Tibial artery (tissue), 4 donors: ENCODE data around the gene C14orf93.

Experiments used
- DNase-seq, 2 donors: peaks; one replicate each; pipeline ENCODE4 v3.0.0-alpha.2; 2019
- H3K27ac ChIP-seq, 2 donors: fragments of 200-600 bp; sonication (generic) in 1 of 2; 1 replicate in 1 of 2; 2 replicates in 1 of 2; pipeline ENCODE4 v1.5.1; 2018 to 2019; ENCODE audit warnings: mild to moderate bottlenecking in 1 of 2
- H3K27me3 ChIP-seq, 2 donors: fragments of 200-600 bp; sonication (generic) in 1 of 2; one replicate each; pipeline versions ENCODE4 v1.5.1 to v1.6.0; 2016 to 2019
- H3K36me3 ChIP-seq, 3 donors: fragments of 200-600 bp; sonication (generic) in 2 of 3; one replicate each; pipeline ENCODE4 v1.5.1; 2016 to 2019; ENCODE audit warnings: mild to moderate bottlenecking in 2 of 3
- H3K4me1 ChIP-seq, 4 donors: fragments of 200-600 bp; sonication (generic) in 2 of 4; 1 replicate in 3 of 4; 2 replicates in 1 of 4; pipeline ENCODE4 v1.5.1; 2016 to 2019
- H3K4me3 ChIP-seq, 2 donors: fragments of 200-600 bp; sonication (generic) in 1 of 2; 1 replicate in 1 of 2; 2 replicates in 1 of 2; pipeline ENCODE4 v1.5.1; 2018 to 2019; ENCODE audit warnings: mild to moderate bottlenecking in 2 of 2
- H3K9me3 ChIP-seq, 3 donors: fragments of 200-600 bp; sonication (generic) in 1 of 3; one replicate each; pipeline ENCODE4 v1.5.1; 2016 to 2019
- CTCF ChIP-seq, 2 experiments: fragments of 200-600 bp in 1 of 2; fragments of 450-650 bp in 1 of 2; IDR thresholded peaks; one replicate each; pipeline ENCODE4 v1.5.1; 2017 to 2019; ENCODE audit warnings: antibody characterized with exemption in 2 of 2, mild to moderate bottlenecking in 1 of 2, moderate library complexity in 1 of 2
- intact Hi-C: fragments of 100-400 bp; cut with DNase I; formaldehyde crosslinking; loops from one replicate; pipeline ENCODE4 v1.15.0; 2023; ENCODE audit warnings: low total_unique reads

The C14orf93 gene

GRCh38 chr14:22986508-22987054 is 23.4 kb downstream of the C14orf93 start:
- Histone ChIP-seq H3K27ac (no peak overlapping the region), H3K9me3 (no peaks in the 10 kb centered on the region), H3K27me3 (no peaks in the 10 kb centered on the region), H3K4me1 (peaks cover 0 to 12% (median 7%) of the 10 kb centered on the region in 4 donors), H3K36me3 (peaks cover 0 to 31% (median 6%) of the 10 kb centered on the region in 3 donors), H3K4me3 (no peak overlapping the region)
- peak; percentile 90 to 93 for TF ChIP-seq CTCF (IDR thresholded peaks at IDR 0.05)
- intact Hi-C loops: loop anchor here (2.0 kb wide), 1 partner anchor 70 kb away; the partner anchor contains the start of gene CDH24
- DNase-seq: peak; percentile 90 to 92

- Histone ChIP-seq H3K4me3 (no peak overlapping the region), H3K9me3 (no peaks in the 10 kb centered on the region), H3K27me3 (no peaks in the 10 kb centered on the region), H3K36me3 (peaks cover 0 to 26% (median 6%) of the 10 kb centered on the region in 3 donors), H3K4me1 (peaks cover 0 to 18% (median 10%) of the 10 kb centered on the region in 4 donors), H3K27ac (no peak overlapping the region)
- TF ChIP-seq CTCF (IDR thresholded peaks at IDR 0.05): no peak
- DNase-seq: no peak
- intact Hi-C loops: loop anchor here (2.0 kb wide), 1 partner anchor 71 kb away; the partner anchor contains the start of gene CDH24
These were observed 23.9 kb downstream of the C14orf93 start for GRCh38 chr14:22985894-22986507.

- Histone ChIP-seq H3K4me1 (peaks cover 0 to 27% (median 13%) of the 10 kb centered on the region in 4 donors), H3K9me3 (no peaks in the 10 kb centered on the region), H3K4me3 (no peak overlapping the region), H3K36me3 (peaks cover 0 to 21% (median 6%) of the 10 kb centered on the region in 3 donors), H3K27me3 (no peaks in the 10 kb centered on the region), H3K27ac (no peak overlapping the region)
- no peak for TF ChIP-seq CTCF (IDR thresholded peaks at IDR 0.05)
- intact Hi-C loops: loop anchor here (5.0 kb wide), 1 partner anchor 143 kb away; no protein-coding TSS in a partner anchor
- no peak for DNase-seq
These were observed 24.8 kb downstream of the C14orf93 start for GRCh38 chr14:22984959-22985658.

- peaks cover 8 to 48% (median 32%) of the 10 kb centered on the region in 4 donors for H3K4me1 ChIP-seq
- DNase-seq: peak; percentile 91 to 95
- TF ChIP-seq CTCF (IDR thresholded peaks at IDR 0.05): no peak
- peak within 1 kb of the TSS; percentile 61 to 93 for H3K4me3 ChIP-seq
- H3K27me3 ChIP-seq: no peaks in the 10 kb centered on the region
- no peaks in the 10 kb centered on the region for H3K9me3 ChIP-seq
- peaks cover 0 to 6% (median 0%) of the 10 kb centered on the region in 3 donors for H3K36me3 ChIP-seq
- intact Hi-C loops: loop anchor here (5.0 kb wide), 1 partner anchor 140 kb away; no protein-coding TSS in a partner anchor
- peak within 1 kb of the TSS; percentile 84 to 87 for H3K27ac ChIP-seq
These were observed 27.3 kb downstream of the C14orf93 start, which contains the start of gene AJUBA for GRCh38 chr14:22982477-22983245. TSS of gene AJUBA (minus strand) at chr14:22982551. CDS start at chr14:22982266, 285 bp downstream.

- H3K4me1 ChIP-seq: peaks cover 8 to 55% (median 38%) of the 10 kb centered on the region in 4 donors
- intact Hi-C loops: loop anchor here (5.0 kb wide), 1 partner anchor 140 kb away; no protein-coding TSS in a partner anchor
- no peak for TF ChIP-seq CTCF (IDR thresholded peaks at IDR 0.05)
- no peak for DNase-seq
- H3K27ac ChIP-seq: peak overlapping the region; percentile 84 to 87
- H3K4me3 ChIP-seq: peak overlapping the region; percentile 61 to 93
- H3K27me3 ChIP-seq: no peaks in the 10 kb centered on the region
- H3K36me3 ChIP-seq: peaks cover 0 to under 1% (median 0%) of the 10 kb centered on the region in 3 donors
- no peaks in the 10 kb centered on the region for H3K9me3 ChIP-seq
These were observed 28.0 kb downstream of the C14orf93 start for GRCh38 chr14:22981876-22982476.
